Measurements from ENCODE around the gene RPL19.

DNA sequence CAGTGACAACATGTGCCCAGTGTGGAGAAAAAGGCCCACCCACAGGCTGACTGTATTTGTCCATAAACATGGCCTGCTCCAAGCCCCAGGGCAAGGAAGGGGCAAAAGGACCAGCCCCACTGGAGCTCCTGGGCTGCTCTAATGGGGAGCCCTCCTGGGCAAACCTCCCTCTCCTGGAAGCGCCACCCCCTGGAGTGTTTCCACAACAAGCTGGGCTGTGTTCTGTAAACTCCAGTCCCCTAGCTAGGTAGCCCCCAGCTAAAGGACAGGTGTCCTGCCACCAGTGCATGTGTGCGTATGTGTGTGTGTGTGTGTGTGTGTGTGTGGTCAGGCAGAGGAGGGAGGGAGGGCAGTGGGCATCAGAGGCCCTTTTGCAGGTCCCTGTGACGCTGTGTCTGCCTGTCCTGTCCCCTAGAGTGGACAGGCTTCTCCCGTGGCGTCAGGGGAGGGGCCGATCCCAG is 36.9 kb downstream of the RPL19 start:
- TF ChIP-seq EP300 (IDR thresholded peaks at IDR 0.05) (no peak), POLR2AphosphoS5 (IDR thresholded peaks at IDR 0.05) (no peak), POLR2A (IDR thresholded peaks at IDR 0.05; ENCODE audit: low read depth) (no peak)
- TF ChIP-seq, protein P1, sequence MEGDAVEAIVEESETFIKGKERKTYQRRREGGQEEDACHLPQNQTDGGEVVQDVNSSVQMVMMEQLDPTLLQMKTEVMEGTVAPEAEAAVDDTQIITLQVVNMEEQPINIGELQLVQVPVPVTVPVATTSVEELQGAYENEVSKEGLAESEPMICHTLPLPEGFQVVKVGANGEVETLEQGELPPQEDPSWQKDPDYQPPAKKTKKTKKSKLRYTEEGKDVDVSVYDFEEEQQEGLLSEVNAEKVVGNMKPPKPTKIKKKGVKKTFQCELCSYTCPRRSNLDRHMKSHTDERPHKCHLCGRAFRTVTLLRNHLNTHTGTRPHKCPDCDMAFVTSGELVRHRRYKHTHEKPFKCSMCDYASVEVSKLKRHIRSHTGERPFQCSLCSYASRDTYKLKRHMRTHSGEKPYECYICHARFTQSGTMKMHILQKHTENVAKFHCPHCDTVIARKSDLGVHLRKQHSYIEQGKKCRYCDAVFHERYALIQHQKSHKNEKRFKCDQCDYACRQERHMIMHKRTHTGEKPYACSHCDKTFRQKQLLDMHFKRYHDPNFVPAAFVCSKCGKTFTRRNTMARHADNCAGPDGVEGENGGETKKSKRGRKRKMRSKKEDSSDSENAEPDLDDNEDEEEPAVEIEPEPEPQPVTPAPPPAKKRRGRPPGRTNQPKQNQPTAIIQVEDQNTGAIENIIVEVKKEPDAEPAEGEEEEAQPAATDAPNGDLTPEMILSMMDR (IDR thresholded peaks at IDR 0.05) = no peak
